GM23338 (cell line): Measurements from ENCODE around the gene GALNT7. TPM values are rescaled to one million over a fixed set of nuclear protein-coding genes. Genes with fewer than 3 reads are reported as not detected.

ENCODE experiments used
- ATAC-seq: fragments of 200-7000 bp; cut with Tn5 transposase; 3 replicates; pipeline ENCODE4 v1.9.1; 2020
- DNase-seq: peaks from one replicate; pipeline ENCODE4 v3.0.0-alpha.2; 2015; ENCODE audit warnings: low spot score
- H2AFZ ChIP-seq: fragments of 200-600 bp; sonication (generic); 2 replicates; pipeline ENCODE4 v1.8.0; 2016; ENCODE audit warnings: antibody characterized with exemption, mild to moderate bottlenecking, moderate library complexity
- H3F3A ChIP-seq: fragments of 200-600 bp; sonication (generic); replicated peaks from 2 replicates; pipeline ENCODE4 v1.8.0; 2017; ENCODE audit warnings: antibody characterized with exemption, mixed run types, low read depth
- H3K27ac ChIP-seq: fragments of 200-600 bp; sonication (generic); 2 replicates; pipeline ENCODE4 v1.6.1; 2016; ENCODE audit warnings: low read depth
- H3K27me3 ChIP-seq: fragments of 200-600 bp; sonication (generic); 2 replicates; pipeline ENCODE4 v1.8.0; 2016; ENCODE audit warnings: mild to moderate bottlenecking, mixed run types, moderate library complexity; ENCODE audit not compliant: insufficient read depth
- H3K36me3 ChIP-seq: fragments of 200-600 bp; sonication (generic); 2 replicates; pipeline ENCODE4 v1.8.0; 2016; ENCODE audit warnings: mild to moderate bottlenecking; ENCODE audit not compliant: insufficient read depth
- H3K4me1 ChIP-seq: fragments of 200-600 bp; sonication (generic); 2 replicates; pipeline ENCODE4 v1.8.0; 2016; ENCODE audit warnings: mild to moderate bottlenecking, moderate library complexity; ENCODE audit not compliant: insufficient read depth
- H3K4me2 ChIP-seq: fragments of 200-600 bp; sonication (generic); 2 replicates; pipeline ENCODE4 v1.7.1; 2017; ENCODE audit warnings: mixed run types
- H3K4me3 ChIP-seq: fragments of 200-600 bp; sonication (generic); 2 replicates; pipeline ENCODE4 v1.6.1; 2016; ENCODE audit warnings: mixed run types
- H3K79me2 ChIP-seq: fragments of 200-600 bp; sonication (generic); replicated peaks from 2 replicates; pipeline ENCODE4 v1.8.0; 2017; ENCODE audit warnings: mild to moderate bottlenecking; ENCODE audit not compliant: insufficient read depth
- H3K9me2 ChIP-seq: fragments of 200-600 bp; sonication (generic); 2 replicates; pipeline ENCODE4 v1.8.0; 2017; ENCODE audit not compliant: insufficient read depth
- H4K20me1 ChIP-seq: fragments of 200-600 bp; sonication (generic); replicated peaks from 2 replicates; pipeline ENCODE4 v1.8.0; 2017; ENCODE audit warnings: mild to moderate bottlenecking; ENCODE audit not compliant: insufficient read depth
- H3K27ac Mint-ChIP-seq: 2 replicates; pipeline ENCODE4 v1.8.0; 2020; ENCODE audit warnings: inconsistent platforms, mild to moderate bottlenecking, moderate library complexity, mixed read lengths
- H3K27me3 Mint-ChIP-seq: 3 replicates; pipeline ENCODE4 v1.8.0; 2022; ENCODE audit warnings: low read depth, mild to moderate bottlenecking, moderate library complexity, mixed read lengths, inconsistent platforms; ENCODE audit not compliant: insufficient read depth, poor library complexity
- H3K36me3 Mint-ChIP-seq: 3 replicates; pipeline ENCODE4 v1.8.0; 2021; ENCODE audit warnings: low read depth, mild to moderate bottlenecking, inconsistent platforms, moderate library complexity, mixed read lengths
- H3K4me1 Mint-ChIP-seq: 3 replicates; pipeline ENCODE4 v1.8.0; 2020; ENCODE audit warnings: mild to moderate bottlenecking, inconsistent platforms, mixed read lengths
- H3K4me3 Mint-ChIP-seq: 3 replicates; pipeline ENCODE4 v1.8.0; 2021; ENCODE audit warnings: moderate library complexity, mild to moderate bottlenecking, inconsistent platforms, mixed read lengths
- H3K9me3 Mint-ChIP-seq: 3 replicates; pipeline ENCODE4 v1.8.0; 2020; ENCODE audit warnings: moderate library complexity, mild to moderate bottlenecking, inconsistent platforms, mixed read lengths
- EZH2 ChIP-seq: fragments of 200-600 bp; sonication (generic); IDR thresholded peaks from one replicate; pipeline ENCODE4 v1.8.0; 2017; ENCODE audit warnings: antibody characterized with exemption, mild to moderate bottlenecking, low read depth; ENCODE audit not compliant: unreplicated experiment
- EZH2phosphoT487 ChIP-seq: fragments of 200-600 bp; sonication (generic); IDR thresholded peaks from one replicate; pipeline ENCODE4 v1.8.1; 2018; ENCODE audit warnings: antibody characterized with exemption; ENCODE audit not compliant: unreplicated experiment
- JUNB ChIP-seq: IDR thresholded peaks from one replicate; pipeline ENCODE4 v1.6.1; 2016; ENCODE audit warnings: antibody characterized with exemption; ENCODE audit not compliant: unreplicated experiment
- NANOG ChIP-seq: IDR thresholded peaks from 2 replicates; pipeline ENCODE4 v1.6.1; 2016; ENCODE audit warnings: antibody characterized with exemption, borderline replicate concordance
- POLR2AphosphoS5 ChIP-seq: IDR thresholded peaks from 2 replicates; pipeline ENCODE4 v1.6.1; 2016; ENCODE audit warnings: antibody characterized with exemption, low read depth
- STAT1 ChIP-seq: IDR thresholded peaks from one replicate; pipeline ENCODE4 v1.6.1; 2016; ENCODE audit warnings: antibody characterized with exemption; ENCODE audit not compliant: unreplicated experiment
- ZNF114 ChIP-seq: fragments of 250-450 bp; sonication (Bioruptor Pico); IDR thresholded peaks from 2 replicates; pipeline ENCODE4 v1.5.0; 2020; ENCODE audit warnings: mild to moderate bottlenecking, moderate library complexity
- ZNF331 ChIP-seq: fragments of 250-450 bp; sonication (Bioruptor Pico); IDR thresholded peaks from 2 replicates; pipeline ENCODE4 v1.5.0; 2020; ENCODE audit warnings: low read depth, mild to moderate bottlenecking, moderate library complexity
- polyA plus RNA-seq: library from polyadenylated mRNA; unstranded; fragments of >200 nt; fragmentation: Nextera tagmentation; extraction: Ambion mirVana; gene quantifications from 2 replicates; pipeline ENCODE4 v1.2.1, GENCODE V29; 2016
- total RNA-seq: library from RNA; depleted of rRNA; stranded (reverse); fragments of >200 nt; shearing (Covaris generic); gene quantifications from 2 replicates; pipeline ENCODE4 v1.2.3, GENCODE V29; 2014
- TF ChIP-seq, protein P1 (sequence below), 2 experiments: fragments of 200-600 bp in 1 of 2; sonication (generic) in 1 of 2; conservative IDR thresholded peaks; 2 replicates each; pipeline versions ENCODE4 v1.5.1 to v1.6.1; 2016 to 2017; ENCODE audit warnings: antibody characterized with exemption in 2 of 2, low read depth in 2 of 2, mild to moderate bottlenecking in 2 of 2, moderate library complexity in 1 of 2
- TF ChIP-seq, protein P2 (sequence below): IDR thresholded peaks from 2 replicates; pipeline ENCODE4 v1.6.1; 2016; ENCODE audit warnings: antibody characterized with exemption
- TF ChIP-seq, protein P3 (sequence below): IDR thresholded peaks from one replicate; pipeline ENCODE4 v1.6.1; 2018; ENCODE audit warnings: antibody characterized with exemption; ENCODE audit not compliant: unreplicated experiment

Gene GALNT7
- total and polyA plus RNA-seq, 2 experiments from 2014 or later, result 31.8 to 72.2 TPM

DNA sequence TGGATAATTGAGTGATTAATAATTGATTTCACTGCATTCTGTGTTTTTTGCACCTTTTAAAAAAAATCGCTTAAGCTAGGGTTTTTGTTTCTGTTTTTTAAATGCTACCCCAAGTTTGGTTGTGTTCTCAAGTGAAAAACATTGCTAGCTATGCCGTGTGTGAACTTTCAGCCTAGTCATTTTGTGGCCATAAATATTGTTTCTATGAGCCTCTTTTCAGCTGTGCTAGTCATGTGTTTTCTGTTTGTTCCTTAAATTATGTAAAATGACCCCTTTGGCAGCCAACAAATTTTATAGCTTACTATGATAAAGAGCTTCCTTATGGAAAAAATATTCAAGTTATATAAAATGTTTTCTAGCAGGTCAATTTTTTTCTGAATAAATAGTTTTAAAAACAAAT lies 59.1 kb downstream of the GALNT7 start (continued):
- TF ChIP-seq, protein P1, sequence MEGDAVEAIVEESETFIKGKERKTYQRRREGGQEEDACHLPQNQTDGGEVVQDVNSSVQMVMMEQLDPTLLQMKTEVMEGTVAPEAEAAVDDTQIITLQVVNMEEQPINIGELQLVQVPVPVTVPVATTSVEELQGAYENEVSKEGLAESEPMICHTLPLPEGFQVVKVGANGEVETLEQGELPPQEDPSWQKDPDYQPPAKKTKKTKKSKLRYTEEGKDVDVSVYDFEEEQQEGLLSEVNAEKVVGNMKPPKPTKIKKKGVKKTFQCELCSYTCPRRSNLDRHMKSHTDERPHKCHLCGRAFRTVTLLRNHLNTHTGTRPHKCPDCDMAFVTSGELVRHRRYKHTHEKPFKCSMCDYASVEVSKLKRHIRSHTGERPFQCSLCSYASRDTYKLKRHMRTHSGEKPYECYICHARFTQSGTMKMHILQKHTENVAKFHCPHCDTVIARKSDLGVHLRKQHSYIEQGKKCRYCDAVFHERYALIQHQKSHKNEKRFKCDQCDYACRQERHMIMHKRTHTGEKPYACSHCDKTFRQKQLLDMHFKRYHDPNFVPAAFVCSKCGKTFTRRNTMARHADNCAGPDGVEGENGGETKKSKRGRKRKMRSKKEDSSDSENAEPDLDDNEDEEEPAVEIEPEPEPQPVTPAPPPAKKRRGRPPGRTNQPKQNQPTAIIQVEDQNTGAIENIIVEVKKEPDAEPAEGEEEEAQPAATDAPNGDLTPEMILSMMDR (conservative IDR thresholded peaks at IDR 0.05; ENCODE audit: low read depth in 2 of 2), result no peak
- TF ChIP-seq, protein P2, sequence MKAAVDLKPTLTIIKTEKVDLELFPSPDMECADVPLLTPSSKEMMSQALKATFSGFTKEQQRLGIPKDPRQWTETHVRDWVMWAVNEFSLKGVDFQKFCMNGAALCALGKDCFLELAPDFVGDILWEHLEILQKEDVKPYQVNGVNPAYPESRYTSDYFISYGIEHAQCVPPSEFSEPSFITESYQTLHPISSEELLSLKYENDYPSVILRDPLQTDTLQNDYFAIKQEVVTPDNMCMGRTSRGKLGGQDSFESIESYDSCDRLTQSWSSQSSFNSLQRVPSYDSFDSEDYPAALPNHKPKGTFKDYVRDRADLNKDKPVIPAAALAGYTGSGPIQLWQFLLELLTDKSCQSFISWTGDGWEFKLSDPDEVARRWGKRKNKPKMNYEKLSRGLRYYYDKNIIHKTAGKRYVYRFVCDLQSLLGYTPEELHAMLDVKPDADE, result no peak
- TF ChIP-seq JUNB, result no peak
- TF ChIP-seq NANOG, result no peak
- TF ChIP-seq EZH2phosphoT487, result no peak
- no peak for TF ChIP-seq POLR2AphosphoS5
- TF ChIP-seq, protein P3, sequence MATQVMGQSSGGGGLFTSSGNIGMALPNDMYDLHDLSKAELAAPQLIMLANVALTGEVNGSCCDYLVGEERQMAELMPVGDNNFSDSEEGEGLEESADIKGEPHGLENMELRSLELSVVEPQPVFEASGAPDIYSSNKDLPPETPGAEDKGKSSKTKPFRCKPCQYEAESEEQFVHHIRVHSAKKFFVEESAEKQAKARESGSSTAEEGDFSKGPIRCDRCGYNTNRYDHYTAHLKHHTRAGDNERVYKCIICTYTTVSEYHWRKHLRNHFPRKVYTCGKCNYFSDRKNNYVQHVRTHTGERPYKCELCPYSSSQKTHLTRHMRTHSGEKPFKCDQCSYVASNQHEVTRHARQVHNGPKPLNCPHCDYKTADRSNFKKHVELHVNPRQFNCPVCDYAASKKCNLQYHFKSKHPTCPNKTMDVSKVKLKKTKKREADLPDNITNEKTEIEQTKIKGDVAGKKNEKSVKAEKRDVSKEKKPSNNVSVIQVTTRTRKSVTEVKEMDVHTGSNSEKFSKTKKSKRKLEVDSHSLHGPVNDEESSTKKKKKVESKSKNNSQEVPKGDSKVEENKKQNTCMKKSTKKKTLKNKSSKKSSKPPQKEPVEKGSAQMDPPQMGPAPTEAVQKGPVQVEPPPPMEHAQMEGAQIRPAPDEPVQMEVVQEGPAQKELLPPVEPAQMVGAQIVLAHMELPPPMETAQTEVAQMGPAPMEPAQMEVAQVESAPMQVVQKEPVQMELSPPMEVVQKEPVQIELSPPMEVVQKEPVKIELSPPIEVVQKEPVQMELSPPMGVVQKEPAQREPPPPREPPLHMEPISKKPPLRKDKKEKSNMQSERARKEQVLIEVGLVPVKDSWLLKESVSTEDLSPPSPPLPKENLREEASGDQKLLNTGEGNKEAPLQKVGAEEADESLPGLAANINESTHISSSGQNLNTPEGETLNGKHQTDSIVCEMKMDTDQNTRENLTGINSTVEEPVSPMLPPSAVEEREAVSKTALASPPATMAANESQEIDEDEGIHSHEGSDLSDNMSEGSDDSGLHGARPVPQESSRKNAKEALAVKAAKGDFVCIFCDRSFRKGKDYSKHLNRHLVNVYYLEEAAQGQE, result no peak

DNA sequence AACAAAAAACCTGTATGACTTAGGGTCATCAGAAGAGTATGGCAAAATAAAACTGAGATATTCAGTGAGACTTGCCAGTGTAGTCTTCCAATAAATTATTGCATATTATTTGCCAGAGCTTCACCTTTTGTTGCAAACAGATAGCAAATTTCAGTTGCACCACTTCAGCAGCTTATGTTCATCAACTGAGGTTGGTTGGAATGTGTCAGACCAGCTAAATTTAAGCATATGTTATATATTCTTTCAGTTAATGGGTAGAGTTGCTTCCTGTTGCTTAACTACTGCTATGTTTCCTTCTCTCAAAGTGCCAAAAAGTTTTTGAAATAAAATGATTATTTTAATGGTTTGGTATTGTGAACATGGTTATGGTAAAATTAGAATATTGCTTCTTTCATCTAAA lies 61.5 kb downstream of the GALNT7 start:
- Mint-ChIP-seq H3K27me3 (peaks cover 2% of the 10 kb centered on the region), H3K27ac (no peak overlapping the region), H3K4me1 (peaks cover 45% of the 10 kb centered on the region), H3K4me3 (no peak overlapping the region), H3K36me3 (peaks cover 6% of the 10 kb centered on the region; the same call in 2 of the 3 replicates), H3K9me3 (no peaks in the 10 kb centered on the region)
- Histone ChIP-seq H3F3A (no peaks in the 10 kb centered on the region), H3K4me1 (peaks cover 37% of the 10 kb centered on the region), H2AFZ (no peak overlapping the region), H4K20me1 (no peaks in the 10 kb centered on the region), H3K36me3 (no peaks in the 10 kb centered on the region), H3K79me2 (peaks cover 99% of the 10 kb centered on the region), H3K27me3 (no peaks in the 10 kb centered on the region), H3K4me2 (no peak overlapping the region), H3K27ac (no peak overlapping the region), H3K9me2 (no peaks in the 10 kb centered on the region), H3K4me3 (no peak overlapping the region)
- no peak for DNase-seq
- no peak for ATAC-seq
- TF ChIP-seq ZNF114, result no peak
- no peak for TF ChIP-seq ZNF331 (CRISPR knock-in tag)
- TF ChIP-seq POLR2AphosphoS5, result no peak
- TF ChIP-seq EZH2, result no peak
- TF ChIP-seq NANOG, result no peak
- TF ChIP-seq, protein P2, result no peak
- TF ChIP-seq, protein P3, result no peak
- TF ChIP-seq STAT1, result no peak
